Lower lobe of right lung (tissue), 2 donors: ENCODE measurements around the gene TENM4. TPM values are rescaled to one million over a fixed set of nuclear protein-coding genes. Genes with fewer than 3 reads are reported as not detected.

Experiments
- ATAC-seq, 2 donors: fragments of 200-7000 bp; cut with Tn5 transposase; one replicate each; pipeline ENCODE4 v1.9.1; 2020 to 2022; ENCODE audit warnings: mild to moderate bottlenecking in 2 of 2, moderate library complexity in 2 of 2
- DNase-seq: peaks from one replicate; pipeline ENCODE4 v3.0.0-alpha.2; 2020
- H3K27ac ChIP-seq: fragments of 200-600 bp; one replicate; pipeline ENCODE4 v1.8.0; 2022
- H3K27me3 ChIP-seq: fragments of 200-600 bp; one replicate; pipeline ENCODE4 v1.8.0; 2022; ENCODE audit warnings: low read depth
- H3K36me3 ChIP-seq: fragments of 200-600 bp; one replicate; pipeline ENCODE4 v1.8.0; 2022; ENCODE audit warnings: mild to moderate bottlenecking
- H3K4me1 ChIP-seq: fragments of 200-600 bp; one replicate; pipeline ENCODE4 v1.8.0; 2022
- H3K4me3 ChIP-seq: fragments of 200-600 bp; one replicate; pipeline ENCODE4 v1.8.0; 2022; ENCODE audit warnings: mild to moderate bottlenecking
- H3K9me3 ChIP-seq: fragments of 200-600 bp; one replicate; pipeline ENCODE4 v1.8.0; 2022
- intact Hi-C: fragments of 100-400 bp; cut with DNase I; formaldehyde crosslinking; loops from one replicate; pipeline ENCODE4 v1.11.0; 2022
- total RNA-seq: library from RNA; stranded (reverse); fragmentation: NEBNext Ultra II Directional; extraction: Animal tissue kit (Norgen Biotek cat#: 25700); gene quantifications from one replicate; pipeline ENCODE4 v1.2.1, GENCODE V29; 2021
- TF ChIP-seq, protein P1 (sequence below): fragments of 200-600 bp; IDR thresholded peaks from one replicate; pipeline ENCODE4 v1.8.0; 2022; ENCODE audit warnings: antibody characterized with exemption, mild to moderate bottlenecking
- donor health status: DM: no; HTN: yes; CAD: no; lungs with severe emphysema.

The TENM4 gene
- total RNA-seq, 1 donor from 2014 or later = 1.1 TPM

DNA sequence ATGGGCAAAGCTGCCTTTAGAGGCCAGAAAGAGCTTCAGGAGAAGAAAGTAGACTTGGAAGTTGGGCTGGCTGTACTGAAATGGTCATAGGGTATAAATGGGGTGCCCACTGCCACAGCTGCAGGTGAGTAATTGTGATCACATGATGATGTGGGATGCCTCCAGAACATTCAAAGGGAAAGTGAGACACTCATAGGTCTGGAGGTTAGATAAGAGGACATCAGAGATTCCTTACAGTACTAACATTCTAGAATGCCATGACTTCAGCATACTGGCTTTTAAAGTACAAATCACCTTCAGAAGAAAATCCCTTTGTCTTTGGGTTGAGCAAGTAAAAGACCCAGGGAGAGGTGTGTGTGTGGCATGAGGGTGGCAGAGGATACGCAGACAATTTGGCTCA lies 419.2 kb downstream of the TENM4 start:
- TF ChIP-seq, protein P1, sequence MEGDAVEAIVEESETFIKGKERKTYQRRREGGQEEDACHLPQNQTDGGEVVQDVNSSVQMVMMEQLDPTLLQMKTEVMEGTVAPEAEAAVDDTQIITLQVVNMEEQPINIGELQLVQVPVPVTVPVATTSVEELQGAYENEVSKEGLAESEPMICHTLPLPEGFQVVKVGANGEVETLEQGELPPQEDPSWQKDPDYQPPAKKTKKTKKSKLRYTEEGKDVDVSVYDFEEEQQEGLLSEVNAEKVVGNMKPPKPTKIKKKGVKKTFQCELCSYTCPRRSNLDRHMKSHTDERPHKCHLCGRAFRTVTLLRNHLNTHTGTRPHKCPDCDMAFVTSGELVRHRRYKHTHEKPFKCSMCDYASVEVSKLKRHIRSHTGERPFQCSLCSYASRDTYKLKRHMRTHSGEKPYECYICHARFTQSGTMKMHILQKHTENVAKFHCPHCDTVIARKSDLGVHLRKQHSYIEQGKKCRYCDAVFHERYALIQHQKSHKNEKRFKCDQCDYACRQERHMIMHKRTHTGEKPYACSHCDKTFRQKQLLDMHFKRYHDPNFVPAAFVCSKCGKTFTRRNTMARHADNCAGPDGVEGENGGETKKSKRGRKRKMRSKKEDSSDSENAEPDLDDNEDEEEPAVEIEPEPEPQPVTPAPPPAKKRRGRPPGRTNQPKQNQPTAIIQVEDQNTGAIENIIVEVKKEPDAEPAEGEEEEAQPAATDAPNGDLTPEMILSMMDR = no peak
- intact Hi-C loops = no loop called here
- no peak for ATAC-seq

DNA sequence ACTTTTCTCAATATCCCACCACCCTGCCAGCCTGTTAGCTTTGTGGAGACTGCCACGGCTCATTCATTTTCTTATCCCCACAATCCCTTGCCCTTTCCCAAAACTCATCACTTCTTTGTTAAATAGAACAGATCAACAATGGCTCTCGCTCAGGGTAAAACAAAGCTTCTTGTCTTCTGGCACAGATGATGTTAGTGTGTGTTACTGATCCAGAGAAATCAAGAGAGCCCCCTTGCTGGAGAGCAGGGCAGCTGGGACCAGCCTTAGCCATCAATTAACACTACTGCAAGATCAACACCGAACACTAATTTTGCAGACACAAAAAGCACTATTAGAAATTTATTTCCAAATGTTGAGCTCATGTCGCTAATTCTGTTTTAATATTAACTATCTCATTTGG lies 420.9 kb downstream of the TENM4 start:
- no peaks in the 10 kb centered on the region for H3K9me3 ChIP-seq
- no peaks in the 10 kb centered on the region for H3K4me1 ChIP-seq
- ATAC-seq = no peak
- peaks cover 2% of the 10 kb centered on the region for H3K27me3 ChIP-seq
- TF ChIP-seq, protein P1 = no peak
- H3K4me3 ChIP-seq = no peak overlapping the region
- DNase-seq = no peak
- H3K36me3 ChIP-seq = no peaks in the 10 kb centered on the region
- no peak overlapping the region for H3K27ac ChIP-seq
- intact Hi-C loops = no loop called here

More for the DNA sequence above, 419.2 kb downstream of the TENM4 start:
- Histone ChIP-seq H3K36me3 (no peaks in the 10 kb centered on the region), H3K4me1 (no peaks in the 10 kb centered on the region), H3K9me3 (no peaks in the 10 kb centered on the region), H3K27me3 (peaks cover 5% of the 10 kb centered on the region), H3K4me3 (no peak overlapping the region), H3K27ac (no peak overlapping the region)
- no peak for DNase-seq

DNA sequence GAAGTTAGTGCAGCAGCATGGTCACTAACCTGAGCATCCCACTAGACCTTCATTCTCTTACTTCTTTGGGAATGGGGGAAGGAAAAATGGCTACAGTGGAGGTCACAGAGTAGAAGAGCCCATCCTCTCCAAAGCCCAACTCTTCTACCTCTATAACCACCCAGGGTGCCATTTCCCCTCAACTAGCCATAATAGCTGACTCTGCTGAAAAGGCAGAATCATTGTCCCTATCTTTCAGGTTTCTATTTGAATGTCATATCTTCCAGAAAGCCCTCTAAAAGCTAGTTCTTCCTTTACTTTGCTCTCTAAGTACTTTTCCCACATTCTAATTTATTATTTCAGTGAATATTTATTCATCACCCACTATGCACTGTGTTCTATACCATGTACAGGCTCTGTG lies 421.6 kb downstream of the TENM4 start:
- Histone ChIP-seq H3K9me3 (no peaks in the 10 kb centered on the region), H3K4me3 (no peak overlapping the region), H3K27ac (no peak overlapping the region), H3K27me3 (no peaks in the 10 kb centered on the region), H3K4me1 (no peaks in the 10 kb centered on the region), H3K36me3 (no peaks in the 10 kb centered on the region)
- DNase-seq (no peak), ATAC-seq (no peak)
- intact Hi-C loops = no loop called here
- TF ChIP-seq, protein P1 = no peak

DNA sequence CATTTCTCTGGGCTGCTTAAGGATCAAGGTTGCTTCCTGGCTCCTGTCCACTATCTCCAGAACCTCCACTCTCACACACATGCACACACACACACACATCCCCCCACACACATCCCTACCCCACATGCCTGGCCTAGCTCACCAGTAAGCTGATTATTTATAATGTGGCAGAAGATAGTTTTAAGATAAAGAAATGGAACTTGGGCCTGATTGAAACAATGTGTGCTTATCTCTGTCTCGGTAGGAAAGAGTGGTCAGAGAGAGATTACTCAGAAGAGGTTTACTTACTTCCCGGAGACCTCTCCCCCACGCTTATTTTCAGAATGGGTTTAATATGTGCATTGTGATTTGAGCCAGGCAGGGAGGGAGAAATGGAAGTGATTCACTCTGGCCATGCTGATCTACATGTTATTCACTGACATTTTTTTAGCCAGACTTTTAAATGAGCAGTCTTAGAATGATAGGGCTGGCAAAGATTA lies 422.4 kb downstream of the TENM4 start:
- no peaks in the 10 kb centered on the region for H3K4me1 ChIP-seq
- no peaks in the 10 kb centered on the region for H3K36me3 ChIP-seq
- ATAC-seq (peak; percentile 14 to 42), DNase-seq (no peak)
- TF ChIP-seq, protein P1 = no peak
- no peak overlapping the region for H3K4me3 ChIP-seq
- no peak overlapping the region for H3K27ac ChIP-seq
- intact Hi-C loops = no loop called here
- H3K27me3 ChIP-seq = no peaks in the 10 kb centered on the region
- H3K9me3 ChIP-seq = no peaks in the 10 kb centered on the region

DNA sequence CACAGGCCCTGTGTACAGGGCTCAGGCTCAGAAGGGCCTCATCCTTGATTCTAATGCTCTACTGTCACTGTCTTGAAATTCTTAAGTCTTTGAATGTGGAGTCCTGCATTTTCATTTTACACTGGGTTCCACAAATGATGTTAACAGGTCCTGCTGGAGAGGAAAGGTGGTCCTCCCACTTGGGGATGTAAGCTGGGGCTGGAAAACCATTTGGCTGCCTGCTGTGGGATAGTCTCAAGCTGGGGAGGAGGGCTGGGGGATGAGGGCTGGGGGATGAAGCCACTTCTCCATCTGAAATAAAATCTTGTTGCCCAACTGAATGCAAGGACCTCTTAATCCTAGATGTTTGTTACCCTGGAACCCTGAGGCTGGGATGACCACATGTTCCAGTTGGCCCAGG lies 423.0 kb downstream of the TENM4 start:
- intact Hi-C loops = no loop called here
- no peaks in the 10 kb centered on the region for H3K36me3 ChIP-seq
- DNase-seq (no peak), ATAC-seq (no peak)
- no peaks in the 10 kb centered on the region for H3K4me1 ChIP-seq
- TF ChIP-seq, protein P1 = no peak
- H3K4me3 ChIP-seq = no peak overlapping the region
- no peaks in the 10 kb centered on the region for H3K27me3 ChIP-seq
- no peak overlapping the region for H3K27ac ChIP-seq
- H3K9me3 ChIP-seq = no peaks in the 10 kb centered on the region

DNA sequence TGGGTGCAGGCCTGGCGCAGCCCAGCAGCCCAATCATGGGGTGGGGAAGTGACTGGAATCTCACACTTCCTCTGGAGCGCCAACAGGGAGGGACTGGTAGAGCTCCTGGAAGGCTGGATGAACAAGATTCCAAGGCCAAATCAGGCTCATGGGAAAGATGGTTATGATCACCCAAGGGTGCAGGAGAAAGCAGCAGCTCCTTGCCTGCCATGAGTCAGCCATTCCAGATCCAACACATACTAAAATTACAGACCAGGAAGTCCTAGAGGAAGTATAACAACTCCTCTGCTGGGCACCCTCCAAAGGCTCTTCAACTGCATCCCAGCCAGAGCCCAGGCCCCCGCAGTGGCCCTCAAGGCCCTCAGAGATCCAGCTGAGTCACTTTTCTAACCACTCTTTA lies 427.3 kb downstream of the TENM4 start:
- TF ChIP-seq, protein P1 = no peak
- H3K27me3 ChIP-seq = no peaks in the 10 kb centered on the region
- intact Hi-C loops = no loop called here
- no peak overlapping the region for H3K27ac ChIP-seq
- ATAC-seq (no peak), DNase-seq (no peak)
- no peak overlapping the region for H3K4me3 ChIP-seq
- no peaks in the 10 kb centered on the region for H3K36me3 ChIP-seq
- H3K4me1 ChIP-seq = no peaks in the 10 kb centered on the region
- no peaks in the 10 kb centered on the region for H3K9me3 ChIP-seq
